ENCODE data around the gene PELO.

PELO gene

GRCh38 chr5:52831786-52832511, 44.2 kb downstream of the PELO start:
- H3K36me3 ChIP-seq (ENCODE audit: control insufficient read depth in 2 of 2, insufficient read depth in 1 of 2, low read length in 2 of 2): no peaks in the 10 kb centered on the region
- H3K9me3 ChIP-seq (ENCODE audit: control insufficient read depth, insufficient read depth, low read depth, low read length): no peaks in the 10 kb centered on the region
- no peak overlapping the region for H3K27ac ChIP-seq (ENCODE audit: extremely low read depth, low read depth, low read length)
- H3K4me3 ChIP-seq (ENCODE audit: low read depth, low read length): no peak overlapping the region
- TF ChIP-seq ZNF404 (tag by site-specific recombination; IDR thresholded peaks at IDR 0.05): no peak
- ChIA-PET CTCF (interaction anchor here (0.6 to 0.9 kb wide), 2 partner anchors 16 to 84 kb away, joined by 3 read pairs; no protein-coding TSS in a partner anchor), POLR2A (no interaction called here)
- peaks cover 2% of the 10 kb centered on the region; the same call in 1 of the 2 replicates for H3K4me1 ChIP-seq (ENCODE audit: control insufficient read depth, insufficient read depth, low read length)

- no peak overlapping the region for H3K27ac ChIP-seq (ENCODE audit: extremely low read depth, low read depth, low read length)
- ChIA-PET POLR2A (no interaction called here), CTCF (interaction anchor here (0.6 kb wide), 3 partner anchors 11 to 1389 kb away, joined by 3 to 4 read pairs (median 3); no protein-coding TSS in a partner anchor)
- H3K4me1 ChIP-seq (ENCODE audit: control insufficient read depth, insufficient read depth, low read length): peaks cover 9% of the 10 kb centered on the region; the same call in 1 of the 2 replicates
- no peak overlapping the region for H3K4me3 ChIP-seq (ENCODE audit: low read depth, low read length)
- no peaks in the 10 kb centered on the region for H3K36me3 ChIP-seq (ENCODE audit: control insufficient read depth in 2 of 2, insufficient read depth in 1 of 2, low read length in 2 of 2)
- TF ChIP-seq ZEB2 (tag by site-specific recombination; IDR thresholded peaks at IDR 0.05): no peak
- 0 out of 2 replicates have a peak, but pooled peaks have one; percentile 53 for TF ChIP-seq ZNF202 (tag by site-specific recombination; IDR thresholded peaks at IDR 0.05; ENCODE audit: borderline replicate concordance)
- TF ChIP-seq ZNF776 (tag by site-specific recombination; IDR thresholded peaks at IDR 0.05; ENCODE audit: borderline replicate concordance): no peak
- no peak for TF ChIP-seq ZNF621 (tag by site-specific recombination; IDR thresholded peaks at IDR 0.05)
- no peak for TF ChIP-seq ZNF571 (tag by site-specific recombination; IDR thresholded peaks at IDR 0.05)
- no peak for TF ChIP-seq ZSCAN18 (tag by site-specific recombination; IDR thresholded peaks at IDR 0.05)
- TF ChIP-seq ZNF311 (tag by site-specific recombination; IDR thresholded peaks at IDR 0.05; ENCODE audit: borderline replicate concordance): no peak
- no peak for TF ChIP-seq OVOL3 (tag by site-specific recombination; IDR thresholded peaks at IDR 0.05)
- TF ChIP-seq ZBTB48 (tag by site-specific recombination; IDR thresholded peaks at IDR 0.05): no peak
- TF ChIP-seq ZNF596 (tag by site-specific recombination; IDR thresholded peaks at IDR 0.05): peak; percentile 93
- peak; percentile 89 for TF ChIP-seq ZNF366 (tag by site-specific recombination; conservative IDR thresholded peaks at IDR 0.05)
- TF ChIP-seq PRDM1 (tag by site-specific recombination; IDR thresholded peaks at IDR 0.05): peak; percentile 95
- H3K9me3 ChIP-seq (ENCODE audit: control insufficient read depth, insufficient read depth, low read depth, low read length): no peaks in the 10 kb centered on the region
Observed at GRCh38 chr5:52834320-52834719, 46.6 kb downstream of the PELO start.

- no peak overlapping the region for H3K27ac ChIP-seq (ENCODE audit: extremely low read depth, low read depth, low read length)
- CTCF ChIA-PET: interaction anchor here (0.9 kb wide), 1 partner anchor 79 kb away, joined by 3 read pairs; no protein-coding TSS in a partner anchor
- peaks cover 21% of the 10 kb centered on the region for H3K4me1 ChIP-seq (ENCODE audit: control insufficient read depth, insufficient read depth, low read length)
- no peak overlapping the region for H3K4me3 ChIP-seq (ENCODE audit: low read depth, low read length)
- POLR2A ChIA-PET: no interaction called here
- no peak for TF ChIP-seq ZNF302 (tag by site-specific recombination; IDR thresholded peaks at IDR 0.05; ENCODE audit: low read depth)
- TF ChIP-seq ZBTB17 (tag by site-specific recombination; IDR thresholded peaks at IDR 0.05): peak; percentile 47; the same call in 1 of the 2 replicates
- no peak for TF ChIP-seq ZNF623 (tag by site-specific recombination; IDR thresholded peaks at IDR 0.05)
- H3K9me3 ChIP-seq (ENCODE audit: control insufficient read depth, insufficient read depth, low read depth, low read length): no peaks in the 10 kb centered on the region
- H3K36me3 ChIP-seq (ENCODE audit: control insufficient read depth in 2 of 2, insufficient read depth in 1 of 2, low read length in 2 of 2): no peaks in the 10 kb centered on the region
Observed at GRCh38 chr5:52837068-52837467, 49.4 kb downstream of the PELO start.

Data from HEK293 (cell line).